Endothelial cell of umbilical vein (primary cell): ENCODE data around the gene ITPR1.

ENCODE experiments used
- EZH2 ChIP-seq: IDR thresholded peaks from 2 replicates; pipeline ENCODE4 v1.6.1; 2012; ENCODE audit warnings: borderline replicate concordance, low read depth, mild to moderate bottlenecking, moderate library complexity, low read length, inconsistent platforms; ENCODE audit not compliant: severe bottlenecking
- GATA2 ChIP-seq: IDR thresholded peaks from 2 replicates; pipeline ENCODE4 v1.7.0; 2011; ENCODE audit warnings: low read depth, mild to moderate bottlenecking, moderate library complexity, mixed read lengths, low read length; ENCODE audit not compliant: insufficient read length, insufficient read depth
- JUN ChIP-seq: IDR thresholded peaks from 2 replicates; pipeline ENCODE4 v1.6.1; 2011; ENCODE audit warnings: borderline replicate concordance, low read depth; ENCODE audit not compliant: insufficient read length, insufficient read depth
- MYC ChIP-seq: IDR thresholded peaks from one replicate; pipeline ENCODE4 v1.6.1; 2011; ENCODE audit warnings: mild to moderate bottlenecking, low read depth, low read length
- POLR2A ChIP-seq: IDR thresholded peaks from 2 replicates; pipeline ENCODE4 v1.6.1; 2012; ENCODE audit warnings: low read depth, mild to moderate bottlenecking, control low read depth, low read length
- POLR2AphosphoS5 ChIP-seq: IDR thresholded peaks from 2 replicates; pipeline ENCODE4 v1.6.1; 2012; ENCODE audit warnings: low read depth, mild to moderate bottlenecking, control low read depth, low read length, moderate library complexity; ENCODE audit not compliant: insufficient read depth
- TF ChIP-seq, protein P1 (sequence below), 2 donors: IDR thresholded peaks; 1 replicate in 1 of 2; 2 replicates in 1 of 2; pipeline ENCODE4 v1.5.1; 2011; ENCODE audit warnings: low read length in 2 of 2, mild to moderate bottlenecking in 2 of 2, moderate library complexity in 2 of 2, control low read depth in 1 of 2, inconsistent platforms in 1 of 2, low read depth in 1 of 2; ENCODE audit not compliant: insufficient read depth in 1 of 2; ENCODE audit errors: extremely low read depth in 1 of 2
- TF ChIP-seq, protein P2 (sequence below): IDR thresholded peaks from 2 replicates; pipeline ENCODE4 v1.6.1; 2011; ENCODE audit not compliant: insufficient read depth, insufficient read length

DNA sequence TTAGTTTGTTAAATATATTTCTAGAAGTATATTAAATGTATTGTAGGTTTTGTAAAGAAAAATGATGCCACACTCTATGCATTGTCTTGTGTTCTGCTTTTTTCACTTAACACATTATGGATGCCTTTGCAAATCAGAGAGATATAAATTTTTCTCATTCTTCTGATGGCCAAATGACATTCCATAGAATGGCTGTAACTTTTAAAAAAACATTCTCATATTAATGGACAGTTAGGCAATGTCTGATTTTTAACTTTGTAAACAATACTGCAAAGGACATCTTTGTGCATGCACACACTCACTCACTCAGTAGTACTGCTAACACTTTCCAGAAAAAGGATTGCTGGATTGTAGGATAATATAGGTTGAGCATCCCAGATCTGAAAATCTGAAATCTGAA, 195.9 kb downstream of the ITPR1 start:
- no peak for TF ChIP-seq POLR2A
- TF ChIP-seq POLR2AphosphoS5, result no peak
- TF ChIP-seq, protein P1, sequence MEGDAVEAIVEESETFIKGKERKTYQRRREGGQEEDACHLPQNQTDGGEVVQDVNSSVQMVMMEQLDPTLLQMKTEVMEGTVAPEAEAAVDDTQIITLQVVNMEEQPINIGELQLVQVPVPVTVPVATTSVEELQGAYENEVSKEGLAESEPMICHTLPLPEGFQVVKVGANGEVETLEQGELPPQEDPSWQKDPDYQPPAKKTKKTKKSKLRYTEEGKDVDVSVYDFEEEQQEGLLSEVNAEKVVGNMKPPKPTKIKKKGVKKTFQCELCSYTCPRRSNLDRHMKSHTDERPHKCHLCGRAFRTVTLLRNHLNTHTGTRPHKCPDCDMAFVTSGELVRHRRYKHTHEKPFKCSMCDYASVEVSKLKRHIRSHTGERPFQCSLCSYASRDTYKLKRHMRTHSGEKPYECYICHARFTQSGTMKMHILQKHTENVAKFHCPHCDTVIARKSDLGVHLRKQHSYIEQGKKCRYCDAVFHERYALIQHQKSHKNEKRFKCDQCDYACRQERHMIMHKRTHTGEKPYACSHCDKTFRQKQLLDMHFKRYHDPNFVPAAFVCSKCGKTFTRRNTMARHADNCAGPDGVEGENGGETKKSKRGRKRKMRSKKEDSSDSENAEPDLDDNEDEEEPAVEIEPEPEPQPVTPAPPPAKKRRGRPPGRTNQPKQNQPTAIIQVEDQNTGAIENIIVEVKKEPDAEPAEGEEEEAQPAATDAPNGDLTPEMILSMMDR (IDR thresholded peaks at IDR 0.05; ENCODE audit: extremely low read depth in 1 of 2, insufficient read depth in 1 of 2, low read depth in 1 of 2, low read length in 2 of 2), result no peak
- TF ChIP-seq EZH2, result no peak
- TF ChIP-seq MYC, result no peak
- TF ChIP-seq, protein P2, sequence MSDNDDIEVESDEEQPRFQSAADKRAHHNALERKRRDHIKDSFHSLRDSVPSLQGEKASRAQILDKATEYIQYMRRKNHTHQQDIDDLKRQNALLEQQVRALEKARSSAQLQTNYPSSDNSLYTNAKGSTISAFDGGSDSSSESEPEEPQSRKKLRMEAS, result no peak
- TF ChIP-seq GATA2, result no peak
- no peak for TF ChIP-seq JUN
